OCI-LY7 (cell line): ENCODE measurements around the gene FLAD1. TPM values are rescaled to one million over a fixed set of nuclear protein-coding genes. Genes with fewer than 3 reads are reported as not detected.

ENCODE experiments used
- BruUV-seq: library from RNA; stranded (reverse); fragments of 400-500 nt; replicated peaks from 2 replicates; lab custom pipeline; 2021; lab: Mats Ljungman, UMichigan
- CTCF ChIA-PET: fragments of 300-600 bp; sonication (Branson Sonifier 250); formaldehyde crosslinking; loops from one replicate; lab custom pipeline; 2022; ENCODE audit warnings: antibody characterized with exemption; ENCODE audit not compliant: unreplicated experiment; lab: Charles Lee
- POLR2A ChIA-PET: fragments of 300-600 bp; sonication (Branson Sonifier 250); formaldehyde crosslinking; loops from one replicate; lab custom pipeline; 2022; ENCODE audit warnings: antibody characterized with exemption; lab: Charles Lee
- DNase-seq: peaks from one replicate; pipeline ENCODE4 v3.0.0-alpha.2; 2015; ENCODE audit warnings: low spot score
- H2AFZ ChIP-seq: fragments of 200-600 bp; sonication (generic), shearing (Covaris generic); 2 replicates; pipeline ENCODE4 v1.6.1; 2014; ENCODE audit warnings: mild to moderate bottlenecking, antibody characterized with exemption, low read length, moderate library complexity
- H3K27ac ChIP-seq: fragments of 200-600 bp; sonication (generic); 2 replicates; pipeline ENCODE4 v1.5.1; 2014; ENCODE audit warnings: mixed run types, low read depth, mild to moderate bottlenecking, moderate library complexity, low read length, inconsistent platforms; ENCODE audit not compliant: poor library complexity, severe bottlenecking
- H3K36me3 ChIP-seq: fragments of 200-600 bp; sonication (generic); 2 replicates; pipeline ENCODE4 v1.6.1; 2014; ENCODE audit warnings: mild to moderate bottlenecking, antibody characterized with exemption, low read length, moderate library complexity, mixed read lengths; ENCODE audit not compliant: insufficient read depth
- H3K4me1 ChIP-seq: fragments of 200-600 bp; sonication (generic); 2 replicates; pipeline ENCODE4 v1.5.1; 2014; ENCODE audit warnings: mild to moderate bottlenecking, low read length; ENCODE audit not compliant: insufficient read depth, poor library complexity, severe bottlenecking
- H3K4me2 ChIP-seq: fragments of 200-600 bp; sonication (generic); 2 replicates; pipeline ENCODE4 v1.6.1; 2014; ENCODE audit warnings: mild to moderate bottlenecking, low read length
- H3K4me3 ChIP-seq: fragments of 200-600 bp; sonication (generic); 2 replicates; pipeline ENCODE4 v1.5.1; 2014; ENCODE audit warnings: mild to moderate bottlenecking, low read depth, low read length; ENCODE audit not compliant: poor library complexity, severe bottlenecking
- H3K79me2 ChIP-seq: fragments of 200-600 bp; sonication (generic); 2 replicates; pipeline ENCODE4 v1.6.1; 2016; ENCODE audit warnings: low read depth, mild to moderate bottlenecking, low read length, moderate library complexity, mixed read lengths; ENCODE audit not compliant: insufficient read depth
- H3K9me2 ChIP-seq: fragments of 200-600 bp; sonication (generic); 2 replicates; pipeline ENCODE4 v1.6.1; 2016; ENCODE audit warnings: mild to moderate bottlenecking, low read length, mixed read lengths; ENCODE audit not compliant: insufficient read depth
- H3K9me3 ChIP-seq: fragments of 200-600 bp; sonication (generic); 2 replicates; pipeline ENCODE4 v1.6.1; 2014; ENCODE audit warnings: mild to moderate bottlenecking, mixed run types, low read length, mixed read lengths
- H4K20me1 ChIP-seq: fragments of 200-600 bp; sonication (generic); 2 replicates; pipeline ENCODE4 v1.6.1; 2014; ENCODE audit warnings: mild to moderate bottlenecking, antibody characterized with exemption, low read length, moderate library complexity, mixed read lengths; ENCODE audit not compliant: insufficient read depth
- EZH2phosphoT487 ChIP-seq: fragments of 200-600 bp; sonication (generic); IDR thresholded peaks from 2 replicates; pipeline ENCODE4 v1.6.1; 2018; ENCODE audit warnings: low read depth, borderline replicate concordance, mild to moderate bottlenecking, mixed run types, antibody characterized with exemption, low read length, moderate library complexity, mixed read lengths
- intact Hi-C: fragments of 100-400 bp; cut with micrococcal nuclease; formaldehyde crosslinking; loops from one replicate; pipeline ENCODE4 v1.10.0; 2022; ENCODE audit not compliant: unreplicated experiment
- total RNA-seq, 2 experiments: library from RNA; depleted of rRNA in 1 of 2; stranded (reverse); fragments of >200 nt in 1 of 2; shearing (Covaris generic) in 1 of 2; gene quantifications; 2 replicates each; pipeline ENCODE4 v1.2.3, GENCODE V29; 2014 to 2022
- TF ChIP-seq, protein P1 (sequence below): fragments of 200-600 bp; sonication (generic); conservative IDR thresholded peaks from 2 replicates; pipeline ENCODE4 v1.5.1; 2014; ENCODE audit warnings: mild to moderate bottlenecking, antibody characterized with exemption, low read length, moderate library complexity, mixed read lengths

FLAD1 gene
- total RNA-seq, 2 experiments from 2014 or later = 52.7 to 57.9 TPM

DNA sequence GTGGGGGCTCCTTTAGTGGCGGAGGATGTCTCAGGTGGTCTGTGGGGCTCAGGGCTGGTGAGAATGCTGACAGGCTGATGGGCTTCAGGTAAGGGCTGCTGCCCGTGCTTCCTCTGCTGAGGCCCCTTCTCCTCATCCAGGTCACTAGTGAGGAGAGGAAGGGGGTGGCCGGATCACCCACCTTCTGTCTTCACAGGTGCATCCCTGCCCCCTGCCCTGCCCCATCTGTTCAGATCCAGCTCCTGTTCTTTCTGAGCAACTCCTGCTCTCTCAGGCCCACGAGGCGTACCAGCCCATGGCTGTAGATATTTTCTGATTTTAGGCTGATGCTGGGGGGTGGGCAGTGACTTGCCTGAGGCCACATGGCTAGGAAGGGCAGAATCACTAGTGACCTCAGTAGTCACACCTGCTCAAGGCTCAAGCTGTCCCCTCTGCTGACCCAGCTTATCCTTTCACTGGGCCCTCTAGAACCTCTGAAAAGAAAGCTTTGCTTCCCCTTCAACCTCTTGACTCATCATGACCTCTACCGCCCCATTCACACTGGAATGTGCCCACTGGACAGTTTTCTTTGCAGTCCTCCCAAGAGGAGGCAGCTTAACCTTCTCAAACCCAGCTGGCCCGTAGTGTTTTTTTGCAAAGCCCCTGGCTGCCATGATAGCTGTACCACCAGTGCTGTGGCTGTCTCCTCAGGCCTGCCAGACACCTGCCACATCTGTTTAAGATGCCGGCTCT is 35.6 kb downstream of the FLAD1 start:
- DNase-seq = no peak
- no peak for TF ChIP-seq EZH2phosphoT487
- TF ChIP-seq, protein P1, sequence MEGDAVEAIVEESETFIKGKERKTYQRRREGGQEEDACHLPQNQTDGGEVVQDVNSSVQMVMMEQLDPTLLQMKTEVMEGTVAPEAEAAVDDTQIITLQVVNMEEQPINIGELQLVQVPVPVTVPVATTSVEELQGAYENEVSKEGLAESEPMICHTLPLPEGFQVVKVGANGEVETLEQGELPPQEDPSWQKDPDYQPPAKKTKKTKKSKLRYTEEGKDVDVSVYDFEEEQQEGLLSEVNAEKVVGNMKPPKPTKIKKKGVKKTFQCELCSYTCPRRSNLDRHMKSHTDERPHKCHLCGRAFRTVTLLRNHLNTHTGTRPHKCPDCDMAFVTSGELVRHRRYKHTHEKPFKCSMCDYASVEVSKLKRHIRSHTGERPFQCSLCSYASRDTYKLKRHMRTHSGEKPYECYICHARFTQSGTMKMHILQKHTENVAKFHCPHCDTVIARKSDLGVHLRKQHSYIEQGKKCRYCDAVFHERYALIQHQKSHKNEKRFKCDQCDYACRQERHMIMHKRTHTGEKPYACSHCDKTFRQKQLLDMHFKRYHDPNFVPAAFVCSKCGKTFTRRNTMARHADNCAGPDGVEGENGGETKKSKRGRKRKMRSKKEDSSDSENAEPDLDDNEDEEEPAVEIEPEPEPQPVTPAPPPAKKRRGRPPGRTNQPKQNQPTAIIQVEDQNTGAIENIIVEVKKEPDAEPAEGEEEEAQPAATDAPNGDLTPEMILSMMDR = no peak
- no TSS peak for BruUV-seq
- POLR2A ChIA-PET = no interaction called here
- no peaks in the 10 kb centered on the region for H3K9me2 ChIP-seq
- H3K36me3 ChIP-seq = peaks cover 22% of the 10 kb centered on the region; the same call in 1 of the 2 replicates
- no peaks in the 10 kb centered on the region for H4K20me1 ChIP-seq
- H3K79me2 ChIP-seq = no peaks in the 10 kb centered on the region
- H2AFZ ChIP-seq = no peak overlapping the region
- CTCF ChIA-PET = interaction anchor here (1.3 kb wide), 1 partner anchor 36 kb away, joined by 3 read pairs; the partner anchor contains the start of gene FLAD1
- peak overlapping the region; percentile 64 for H3K4me3 ChIP-seq
- intact Hi-C loops = no loop called here
- H3K4me2 ChIP-seq = peak overlapping the region; percentile 77
- peaks cover 51% of the 10 kb centered on the region for H3K4me1 ChIP-seq
- H3K27ac ChIP-seq = no peak overlapping the region
- H3K9me3 ChIP-seq = no peaks in the 10 kb centered on the region

- Histone ChIP-seq H3K4me1 (peaks cover 43% of the 10 kb centered on the region), H4K20me1 (no peaks in the 10 kb centered on the region), H3K36me3 (peaks cover 22% of the 10 kb centered on the region; the same call in 1 of the 2 replicates), H3K9me3 (no peaks in the 10 kb centered on the region), H3K79me2 (no peaks in the 10 kb centered on the region), H3K27ac (no peak overlapping the region), H3K4me2 (no peak overlapping the region), H3K9me2 (no peaks in the 10 kb centered on the region), H3K4me3 (no peak overlapping the region), H2AFZ (no peak overlapping the region)
- DNase-seq = no peak
- ChIA-PET CTCF (interaction anchor here (1.3 kb wide), 1 partner anchor 36 kb away, joined by 3 read pairs; the partner anchor contains the start of gene FLAD1), POLR2A (no interaction called here)
- TF ChIP-seq EZH2phosphoT487 = no peak
- TF ChIP-seq, protein P1 = no peak
- intact Hi-C loops = no loop called here
- BruUV-seq = no TSS peak
These were observed 36.5 kb downstream of the FLAD1 start for GRCh38 chr1:155019377-155020245.
